Ovary (tissue), 3 donors: ENCODE results near the gene RPS28.

Experiments used
- POLR2A ChIP-seq: fragments of 450-650 bp; IDR thresholded peaks from one replicate; pipeline ENCODE4 v1.6.1; 2017; ENCODE audit warnings: antibody characterized with exemption, mild to moderate bottlenecking, moderate library complexity
- TF ChIP-seq, protein P1 (sequence below), 3 donors: fragments of 450-650 bp in 2 of 3; fragments of 200-600 bp in 1 of 3; IDR thresholded peaks; one replicate each; pipeline versions ENCODE4 v1.5.1 to v1.8.0; 2016 to 2022; ENCODE audit warnings: antibody characterized with exemption in 3 of 3, mild to moderate bottlenecking in 1 of 3
- donor health status: DM: no; HTN: no; CAD: no.

DNA sequence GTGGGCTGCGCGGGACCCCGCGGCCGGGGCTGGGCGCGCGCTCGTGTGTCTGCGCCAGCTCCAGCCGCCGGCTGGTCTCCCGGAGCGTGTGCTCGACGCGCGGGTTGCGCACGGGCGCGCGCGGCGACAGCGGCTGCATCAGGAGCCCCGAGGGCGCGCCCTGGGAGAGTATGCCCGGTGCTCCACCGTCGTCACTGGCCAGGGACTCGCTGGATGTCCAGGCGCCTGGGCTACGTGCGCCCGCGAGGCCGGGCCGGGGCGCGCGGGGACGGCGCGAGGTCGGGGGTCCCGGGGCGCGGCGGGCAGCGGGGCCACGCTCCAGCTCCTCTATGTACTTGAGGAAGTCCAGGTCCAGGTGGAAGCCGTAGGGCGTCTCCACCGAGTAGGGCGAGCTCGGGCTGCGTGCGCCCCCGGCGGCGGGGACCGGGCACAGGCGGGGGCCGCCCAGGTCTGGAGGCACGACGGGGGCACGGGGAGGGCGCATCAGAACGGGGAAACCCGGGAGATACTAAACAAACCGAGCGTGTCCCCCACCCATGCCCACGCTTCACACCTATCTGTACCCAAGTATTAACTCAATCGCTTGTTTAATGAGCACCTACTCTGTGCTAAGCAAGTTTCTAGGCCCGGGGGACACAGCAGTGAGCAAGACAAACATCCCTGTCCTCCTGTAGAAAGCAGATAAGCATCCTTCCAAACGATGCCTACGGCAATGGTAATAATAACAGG, 14.2 kb downstream of the RPS28 start:
- TF ChIP-seq POLR2A: no peak
- TF ChIP-seq, protein P1, sequence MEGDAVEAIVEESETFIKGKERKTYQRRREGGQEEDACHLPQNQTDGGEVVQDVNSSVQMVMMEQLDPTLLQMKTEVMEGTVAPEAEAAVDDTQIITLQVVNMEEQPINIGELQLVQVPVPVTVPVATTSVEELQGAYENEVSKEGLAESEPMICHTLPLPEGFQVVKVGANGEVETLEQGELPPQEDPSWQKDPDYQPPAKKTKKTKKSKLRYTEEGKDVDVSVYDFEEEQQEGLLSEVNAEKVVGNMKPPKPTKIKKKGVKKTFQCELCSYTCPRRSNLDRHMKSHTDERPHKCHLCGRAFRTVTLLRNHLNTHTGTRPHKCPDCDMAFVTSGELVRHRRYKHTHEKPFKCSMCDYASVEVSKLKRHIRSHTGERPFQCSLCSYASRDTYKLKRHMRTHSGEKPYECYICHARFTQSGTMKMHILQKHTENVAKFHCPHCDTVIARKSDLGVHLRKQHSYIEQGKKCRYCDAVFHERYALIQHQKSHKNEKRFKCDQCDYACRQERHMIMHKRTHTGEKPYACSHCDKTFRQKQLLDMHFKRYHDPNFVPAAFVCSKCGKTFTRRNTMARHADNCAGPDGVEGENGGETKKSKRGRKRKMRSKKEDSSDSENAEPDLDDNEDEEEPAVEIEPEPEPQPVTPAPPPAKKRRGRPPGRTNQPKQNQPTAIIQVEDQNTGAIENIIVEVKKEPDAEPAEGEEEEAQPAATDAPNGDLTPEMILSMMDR (IDR thresholded peaks at IDR 0.05): no peak
